ENCODE data around the gene CLUH. TPM values are rescaled to one million over a fixed set of nuclear protein-coding genes. Genes with fewer than 3 reads are reported as not detected.

The CLUH gene
- total RNA-seq, 1 experiment from 2014 or later: 175 TPM

GRCh38 chr17:2692781-2693135 lies 18.8 kb downstream of the CLUH start:
- ATAC-seq: no peak
- ChIA-PET POLR2A (no interaction called here), RAD21 (ENCODE audit: low non-redundant PET in 1 of 2, low total read pairs in 2 of 2, uncharacterized antibody in 2 of 2, unreplicated experiment in 2 of 2) (no interaction called here), CTCF (interaction anchor here (1.4 kb wide), 1 partner anchor 15 kb away, joined by 3 read pairs; no protein-coding TSS in a partner anchor)
- Histone ChIP-seq H3K4me3 (replicated peaks in 1 of 2; ENCODE audit: low read depth in 1 of 2, low read length in 2 of 2) (no peak overlapping the region), H3K4me1 (ENCODE audit: control insufficient read depth in 1 of 2, insufficient read depth in 2 of 2, low read length in 2 of 2) (no peaks in the 10 kb centered on the region), H2AFZ (ENCODE audit: low read depth, low read length, poor library complexity, severe bottlenecking) (no peak overlapping the region), H3K79me2 (ENCODE audit: insufficient read depth, low read length) (no peaks in the 10 kb centered on the region; the same call in 1 of the 2 replicates), H3K27me3 (ENCODE audit: insufficient read depth, low read length) (no peaks in the 10 kb centered on the region), H4K20me1 (ENCODE audit: insufficient read depth) (no peaks in the 10 kb centered on the region), H3K4me2 (ENCODE audit: low read length) (no peak overlapping the region), H3K36me3 (ENCODE audit: control insufficient read depth in 1 of 2, insufficient read depth in 2 of 2, low read length in 2 of 2) (peaks cover 10 to 41% of the 10 kb centered on the region in 2 experiments; a peak in 3 of 4 replicates), H3K9ac (ENCODE audit: low read length) (no peak overlapping the region), H3K9me2 (ENCODE audit: insufficient read depth) (no peaks in the 10 kb centered on the region), H3K27ac (ENCODE audit: low read depth, low read length) (no peak overlapping the region; the same call in 1 of the 2 replicates), H3K9me3 (ENCODE audit: control insufficient read depth in 1 of 2, insufficient read depth in 1 of 2, low read depth in 1 of 2, low read length in 2 of 2) (no peaks in the 10 kb centered on the region)
- TF ChIP-seq SP1 (IDR thresholded peaks at IDR 0.05; ENCODE audit: low read depth) (no peak), CEBPB (IDR thresholded peaks at IDR 0.05; ENCODE audit: low read depth) (no peak), JUND (IDR thresholded peaks at IDR 0.05) (no peak), EZH2phosphoT487 (IDR thresholded peaks at IDR 0.05; ENCODE audit: borderline replicate concordance) (no peak), ELF1 (IDR thresholded peaks at IDR 0.05; ENCODE audit: borderline replicate concordance, low read depth) (no peak), RAD21 (IDR thresholded peaks at IDR 0.05; ENCODE audit: low read depth) (no peak), ZNF274 (IDR thresholded peaks at IDR 0.05; ENCODE audit: low read depth, low read length) (no peak), CBX3 (IDR thresholded peaks at IDR 0.05; ENCODE audit: low read depth) (no peak), SIN3A (IDR thresholded peaks at IDR 0.05; ENCODE audit: low read depth) (no peak), YY1 (IDR thresholded peaks at IDR 0.05; ENCODE audit: extremely low read depth, insufficient replicate concordance, low read depth, low read length) (no peak), ZBTB33 (IDR thresholded peaks at IDR 0.05; ENCODE audit: extremely low read depth, insufficient replicate concordance, low read length) (no peak), TCF7L2 (IDR thresholded peaks at IDR 0.05; ENCODE audit: borderline replicate concordance, extremely low read depth, insufficient read depth, insufficient read length) (no peak)
- TF ChIP-seq, protein P1, sequence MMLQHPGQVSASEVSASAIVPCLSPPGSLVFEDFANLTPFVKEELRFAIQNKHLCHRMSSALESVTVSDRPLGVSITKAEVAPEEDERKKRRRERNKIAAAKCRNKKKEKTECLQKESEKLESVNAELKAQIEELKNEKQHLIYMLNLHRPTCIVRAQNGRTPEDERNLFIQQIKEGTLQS (IDR thresholded peaks at IDR 0.05): no peak
- intact Hi-C loops (cut with micrococcal nuclease): no loop called here
- no peak for DNase-seq (ENCODE audit: low read depth, low spot score)
- no TSS peak for BruUV-seq (replicated peaks)

Measured in HCT116 (cell line).